ENCODE measurements around the gene RUSF1.
A peak's percentile ranks its signal among the peaks of the same experiment; 100 is the strongest.
"Not testable (repeated sequence)": the region's sequence is repeated elsewhere in the genome, so short reads cannot be mapped to it uniquely, and the experiment has no call there.

The RUSF1 gene

GRCh38 chr16:31485571-31485970, 22.6 kb downstream of the RUSF1 start:
- no peak for DNase-seq

GRCh38 chr16:31484491-31485171, 23.6 kb downstream of the RUSF1 start:
- DNase-seq = no peak

- DNase-seq = not testable (repeated sequence)
Observed at GRCh38 chr16:31484048-31484447, 24.1 kb downstream of the RUSF1 start.

GRCh38 chr16:31483081-31483480, 25.1 kb downstream of the RUSF1 start, which contains the start of gene SLC5A2:
SLC5A2 (plus strand) TSS chr16:31483123; CDS start chr16:31483137, 14 bp downstream.
- no peak for DNase-seq

GRCh38 chr16:31480851-31481536, 27.2 kb downstream of the RUSF1 start:
- no peak for DNase-seq

GRCh38 chr16:31479751-31480150, 28.4 kb downstream of the RUSF1 start:
- no peak for DNase-seq

GRCh38 chr16:31478956-31479355, 29.2 kb downstream of the RUSF1 start:
- no peak for DNase-seq

- peak; percentile 28 for DNase-seq
Observed at GRCh38 chr16:31477220-31478216, 30.7 kb downstream of the RUSF1 start.

- DNase-seq = peak; percentile 88
Observed at GRCh38 chr16:31476303-31477219, 31.6 kb downstream of the RUSF1 start.

- DNase-seq = no peak
Observed at GRCh38 chr16:31475946-31476302, 32.3 kb downstream of the RUSF1 start.

GRCh38 chr16:31474773-31475738, 33.1 kb downstream of the RUSF1 start:
- DNase-seq = no peak

- DNase-seq = no peak
Observed at GRCh38 chr16:31474173-31474714, 33.9 kb downstream of the RUSF1 start.

- DNase-seq = no peak
Observed at GRCh38 chr16:31473264-31473984, 34.8 kb downstream of the RUSF1 start.

GRCh38 chr16:31472709-31473203, 35.4 kb downstream of the RUSF1 start:
- DNase-seq = peak; percentile 46

- DNase-seq = no peak
Observed at GRCh38 chr16:31471875-31472708, 36.1 kb downstream of the RUSF1 start, which contains the start of gene TGFB1I1. TGFB1I1 (plus strand) TSS chr16:31472152; CDS start chr16:31472189, 37 bp downstream.

- no peak for DNase-seq
Observed at GRCh38 chr16:31471241-31471874, 36.8 kb downstream of the RUSF1 start.

- no peak for DNase-seq
Observed at GRCh38 chr16:31470615-31471014, 37.6 kb downstream of the RUSF1 start.

- no peak for DNase-seq
Observed at GRCh38 chr16:31467858-31468257, 40.3 kb downstream of the RUSF1 start.
